Thymus (tissue), 11 donors: ENCODE data around the gene FNBP1L. TPM values are rescaled to one million over a fixed set of nuclear protein-coding genes. Genes with fewer than 3 reads are reported as not detected.
"Not testable (repeated sequence)": the region's sequence is repeated elsewhere in the genome, so short reads cannot be mapped to it uniquely, and the experiment has no call there.

Experiments used
- DNase-seq, 9 donors: peaks; one replicate each; pipeline ENCODE4 v3.0.0-alpha.2; 2013; ENCODE audit warnings: low spot score in 9 of 9, low read depth in 6 of 9, missing footprints in 1 of 9
- H3K27ac ChIP-seq, 2 donors: one replicate each; pipeline ENCODE4 v1.5.1; 2013; ENCODE audit warnings: control low read depth in 1 of 2, low read depth in 1 of 2, low read length in 1 of 2, mild to moderate bottlenecking in 1 of 2, moderate library complexity in 1 of 2
- H3K27me3 ChIP-seq, 2 donors: one replicate each; pipeline ENCODE4 v1.5.1; 2013; ENCODE audit warnings: low read length in 1 of 2; ENCODE audit not compliant: control insufficient read depth in 2 of 2, insufficient read depth in 1 of 2
- H3K36me3 ChIP-seq, 2 donors: one replicate each; pipeline ENCODE4 v1.5.1; 2013; ENCODE audit warnings: low read length in 1 of 2, mild to moderate bottlenecking in 1 of 2, moderate library complexity in 1 of 2; ENCODE audit not compliant: control insufficient read depth in 2 of 2, insufficient read depth in 2 of 2
- H3K4me1 ChIP-seq, 2 donors: one replicate each; pipeline ENCODE4 v1.5.1; 2013; ENCODE audit warnings: low read length in 2 of 2; ENCODE audit not compliant: control insufficient read depth in 2 of 2, insufficient read depth in 2 of 2
- H3K4me3 ChIP-seq, 2 donors: one replicate each; pipeline ENCODE4 v1.5.1; 2013; ENCODE audit warnings: low read length in 2 of 2, control low read depth in 1 of 2, mild to moderate bottlenecking in 1 of 2
- H3K9me3 ChIP-seq, 2 donors: one replicate each; pipeline ENCODE4 v1.5.1; 2013; ENCODE audit warnings: low read length in 1 of 2, mild to moderate bottlenecking in 1 of 2; ENCODE audit not compliant: control insufficient read depth in 2 of 2, insufficient read depth in 1 of 2
- WGBS: extraction: QIAGEN DNeasy Blood & Tissue Kit; methylation state at CpG from one replicate; pipeline ENCODE4 v1.1.7; 2013; 5-methylcytosine and 5-hydroxymethylcytosine counted together
- polyA plus RNA-seq: library from polyadenylated mRNA; stranded (reverse); fragments of 200-250 nt; gene quantifications from one replicate; pipeline ENCODE4 v1.2.3, GENCODE V29; 2013
- total RNA-seq: library from RNA; stranded (reverse); fragments of 120-200 nt; gene quantifications from one replicate; pipeline ENCODE4 v1.2.4, GENCODE V29; 2013
- donor health status: healthy.

FNBP1L gene
- total and polyA plus RNA-seq, 2 donors = 8.9 to 13.1 TPM

DNA sequence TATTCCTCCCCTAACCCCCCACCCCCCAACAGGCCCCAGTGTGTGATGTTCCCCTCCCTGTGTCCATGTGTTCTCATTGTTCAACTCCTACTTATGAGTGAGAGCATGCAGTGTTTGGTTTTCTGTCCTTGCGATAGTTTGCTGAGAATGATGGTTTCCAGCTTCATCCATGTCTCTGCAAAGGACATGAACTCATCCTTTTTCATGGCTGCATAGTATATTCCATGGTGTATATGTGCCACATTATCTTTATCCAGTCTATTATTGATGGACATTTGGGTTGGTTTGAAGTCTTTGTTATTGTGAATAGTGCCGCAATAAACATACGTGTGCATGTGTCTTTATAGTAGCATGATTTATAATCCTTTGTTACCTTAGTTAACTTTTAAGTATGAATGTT, 21.3 kb downstream of the FNBP1L start:
- DNase-seq, H3K4me1 ChIP-seq, H3K36me3 ChIP-seq, H3K27me3 ChIP-seq, H3K27ac ChIP-seq, H3K4me3 ChIP-seq, H3K9me3 ChIP-seq: not testable (repeated sequence)
- WGBS = 97% methylated on average over 3 of the region's 3 CpGs

GRCh38 chr1:93471284-93471683, 23.4 kb downstream of the FNBP1L start:
- Histone ChIP-seq H3K36me3 (no peaks in the 10 kb centered on the region), H3K9me3 (no peaks in the 10 kb centered on the region), H3K27me3 (no peaks in the 10 kb centered on the region), H3K4me3 (no peak overlapping the region), H3K4me1 (no peaks in the 10 kb centered on the region), H3K27ac (no peak overlapping the region)
- 95% methylated on average over 6 of the region's 6 CpGs for WGBS
- no peak for DNase-seq

GRCh38 chr1:93471911-93472310, 24.0 kb downstream of the FNBP1L start:
- Histone ChIP-seq H3K4me3 (no peak overlapping the region), H3K27me3 (no peaks in the 10 kb centered on the region), H3K9me3 (no peaks in the 10 kb centered on the region), H3K27ac (no peak overlapping the region), H3K4me1 (no peaks in the 10 kb centered on the region), H3K36me3 (no peaks in the 10 kb centered on the region)
- 86% methylated on average over 1 of the region's 1 CpG for WGBS
- DNase-seq = no peak

- H3K27ac ChIP-seq = no peak overlapping the region
- no peaks in the 10 kb centered on the region for H3K9me3 ChIP-seq
- no peak for DNase-seq
- no peak overlapping the region for H3K4me3 ChIP-seq
- WGBS = 95% methylated on average over 2 of the region's 2 CpGs
- H3K27me3 ChIP-seq = no peaks in the 10 kb centered on the region
- H3K36me3 ChIP-seq = no peaks in the 10 kb centered on the region
- H3K4me1 ChIP-seq = no peaks in the 10 kb centered on the region
These were observed 26.4 kb downstream of the FNBP1L start for GRCh38 chr1:93474321-93474720.

DNA sequence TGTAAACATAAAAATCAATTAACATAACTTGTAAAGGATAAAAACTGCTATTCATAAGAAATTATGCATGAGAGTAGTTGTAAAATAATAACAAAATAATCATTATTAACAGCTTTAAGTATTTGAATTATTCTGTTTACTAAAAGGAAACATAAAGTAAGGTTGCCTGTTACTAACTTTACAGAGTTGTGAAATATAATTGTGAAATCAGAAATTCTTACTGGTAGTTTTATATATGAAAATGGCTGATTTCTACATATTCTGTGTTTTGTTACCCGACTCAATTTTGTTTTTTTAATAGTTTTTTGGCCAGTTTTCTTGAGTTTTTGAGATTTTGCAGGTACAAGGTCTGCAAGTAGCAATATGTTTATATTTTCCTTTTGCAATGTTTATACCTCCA, 27.8 kb downstream of the FNBP1L start:
- DNase-seq = no peak
- H3K27me3 ChIP-seq = no peaks in the 10 kb centered on the region
- H3K9me3 ChIP-seq = no peaks in the 10 kb centered on the region
- no peak overlapping the region for H3K27ac ChIP-seq
- WGBS = 93% methylated on average over 1 of the region's 1 CpG
- H3K4me3 ChIP-seq = no peak overlapping the region
- no peaks in the 10 kb centered on the region for H3K36me3 ChIP-seq
- H3K4me1 ChIP-seq = no peaks in the 10 kb centered on the region

DNA sequence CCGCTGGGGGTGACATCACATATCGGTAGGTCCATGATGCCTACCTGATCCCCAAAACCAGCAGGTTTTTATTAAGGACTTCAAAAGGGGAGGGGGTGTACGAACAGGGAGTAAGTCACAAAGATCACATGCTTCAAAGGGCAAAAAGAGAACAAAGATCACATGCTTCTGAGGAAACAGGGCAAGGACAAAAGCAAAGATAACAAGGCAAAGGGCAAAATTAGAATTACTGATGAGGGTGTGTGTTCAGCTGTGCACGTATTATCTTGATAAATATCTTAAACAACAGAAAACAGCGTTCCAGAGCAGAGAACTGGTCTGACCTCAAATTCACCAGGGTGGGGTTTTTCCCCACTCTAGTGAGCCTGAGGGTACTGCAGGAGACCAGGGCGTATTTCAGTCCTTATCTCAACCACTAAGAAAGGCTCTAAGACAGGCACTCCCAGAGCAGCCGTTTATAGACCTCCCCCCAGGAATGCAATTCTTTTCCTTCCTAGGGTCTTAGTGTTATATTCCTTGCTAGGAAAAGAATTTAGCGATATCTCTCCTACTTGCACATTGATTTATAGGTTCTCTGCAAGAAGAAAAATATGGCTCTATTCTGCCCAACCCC, 31.3 kb downstream of the FNBP1L start:
- not testable (repeated sequence) for H3K9me3 ChIP-seq, H3K27me3 ChIP-seq, H3K36me3 ChIP-seq, H3K27ac ChIP-seq, DNase-seq, H3K4me1 ChIP-seq, H3K4me3 ChIP-seq
- 98% methylated on average over 8 of the region's 8 CpGs for WGBS

DNA sequence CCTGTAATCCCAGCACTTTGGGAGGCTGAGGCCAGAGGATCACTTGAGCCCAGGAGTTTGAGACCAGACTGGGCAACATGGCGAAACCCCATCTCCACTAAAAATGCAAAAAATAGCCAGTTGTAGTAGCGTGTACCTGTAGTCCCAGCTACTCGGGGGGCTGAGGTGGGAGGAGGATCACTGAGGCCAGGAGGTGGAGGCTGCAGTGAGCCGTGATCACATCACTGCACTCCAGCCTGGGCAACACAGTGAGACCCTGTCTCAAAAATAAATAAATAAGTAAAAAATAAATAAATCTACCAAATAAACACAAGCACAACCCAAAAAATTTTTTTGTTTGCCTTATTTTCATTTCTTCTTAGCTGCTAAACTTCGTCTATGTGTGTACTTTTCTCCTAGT, 34.0 kb downstream of the FNBP1L start:
- H3K4me3 ChIP-seq, H3K27me3 ChIP-seq, H3K27ac ChIP-seq, H3K4me1 ChIP-seq, DNase-seq, H3K36me3 ChIP-seq, H3K9me3 ChIP-seq: not testable (repeated sequence)
- 98% methylated on average over 5 of the region's 5 CpGs for WGBS

DNA sequence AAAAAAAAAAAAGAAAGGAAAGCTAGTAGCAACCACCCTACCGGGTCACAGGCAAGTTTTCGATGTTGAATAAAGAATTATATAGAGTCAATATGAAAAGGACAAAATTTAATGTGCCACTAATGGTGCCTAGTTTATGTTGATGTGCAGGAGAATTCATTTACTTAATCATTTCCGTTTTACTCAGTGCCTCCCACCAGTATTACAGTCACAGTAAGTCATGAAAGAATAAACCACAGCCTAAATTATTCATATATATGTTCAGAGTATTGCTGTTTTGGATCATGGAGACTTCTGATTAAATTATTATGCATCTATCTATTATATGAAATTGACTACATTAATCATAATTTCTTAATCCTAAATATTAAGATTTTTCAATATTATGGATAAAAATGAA, 35.3 kb downstream of the FNBP1L start:
- no peak overlapping the region for H3K27ac ChIP-seq
- over 99% methylated on average over 3 of the region's 3 CpGs for WGBS
- H3K27me3 ChIP-seq = no peaks in the 10 kb centered on the region
- H3K36me3 ChIP-seq = no peaks in the 10 kb centered on the region
- H3K4me3 ChIP-seq = no peak overlapping the region
- DNase-seq = no peak
- no peaks in the 10 kb centered on the region for H3K9me3 ChIP-seq
- H3K4me1 ChIP-seq = no peaks in the 10 kb centered on the region

DNA sequence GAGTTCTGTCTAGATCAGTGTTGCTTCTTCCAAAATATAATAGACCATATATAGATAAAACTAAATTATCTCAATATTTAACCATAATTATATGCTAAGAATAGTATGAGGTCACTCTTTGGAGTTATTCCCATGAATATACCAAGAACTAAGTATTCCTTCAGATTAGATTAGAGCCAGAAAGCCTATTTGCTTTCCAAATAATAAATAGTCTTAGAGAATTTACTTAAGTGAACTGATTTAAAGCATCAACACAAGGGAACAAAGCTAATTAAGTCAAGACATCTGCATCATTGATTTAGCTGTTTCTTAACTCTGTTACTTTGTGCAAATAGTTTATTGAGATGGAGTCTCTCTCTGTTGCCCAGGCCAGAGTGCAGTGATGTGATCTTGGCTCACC, 35.7 kb downstream of the FNBP1L start:
- Histone ChIP-seq H3K27me3 (no peaks in the 10 kb centered on the region), H3K4me3 (no peak overlapping the region), H3K36me3 (no peaks in the 10 kb centered on the region), H3K9me3 (no peaks in the 10 kb centered on the region), H3K27ac (no peak overlapping the region), H3K4me1 (no peaks in the 10 kb centered on the region)
- no peak for DNase-seq

GRCh38 chr1:93488207-93488606, 40.3 kb downstream of the FNBP1L start:
- Histone ChIP-seq H3K4me3 (no peak overlapping the region), H3K9me3 (no peaks in the 10 kb centered on the region), H3K36me3 (no peaks in the 10 kb centered on the region), H3K27me3 (no peaks in the 10 kb centered on the region), H3K4me1 (no peaks in the 10 kb centered on the region), H3K27ac (no peak overlapping the region)
- 96% methylated on average over 2 of the region's 2 CpGs for WGBS
- no peak for DNase-seq
